ENCODE results near the gene TMEM26.

Gene TMEM26

GRCh38 chr10:61458031-61458430 lies 4.8 kb upstream of the TMEM26 start:
- no peak for DNase-seq (ENCODE audit: low read depth)

- DNase-seq (ENCODE audit: low read depth): no peak
These were observed 3.1 kb upstream of the TMEM26 start for GRCh38 chr10:61456095-61456789.

- no peak for DNase-seq (ENCODE audit: low read depth)
These were observed 2.5 kb upstream of the TMEM26 start for GRCh38 chr10:61455656-61456055.

- no peak for DNase-seq (ENCODE audit: low read depth)
These were observed 1.4 kb upstream of the TMEM26 start for GRCh38 chr10:61454541-61454940.

- no peak for DNase-seq (ENCODE audit: low read depth)
These were observed 980 bp downstream of the TMEM26 start for GRCh38 chr10:61452151-61452651.

GRCh38 chr10:61451357-61451756 lies 1.8 kb downstream of the TMEM26 start:
- no peak for DNase-seq (ENCODE audit: low read depth)

GRCh38 chr10:61448841-61449600 lies 4.2 kb downstream of the TMEM26 start:
- no peak for DNase-seq (ENCODE audit: low read depth)

- no peak for DNase-seq (ENCODE audit: low read depth)
These were observed 5.1 kb downstream of the TMEM26 start for GRCh38 chr10:61448091-61448490.

- DNase-seq (ENCODE audit: low read depth): no peak
These were observed 14.0 kb downstream of the TMEM26 start for GRCh38 chr10:61439058-61439609.

- no peak for DNase-seq (ENCODE audit: low read depth)
These were observed 14.8 kb downstream of the TMEM26 start for GRCh38 chr10:61438141-61438988.

GRCh38 chr10:61423178-61423577 lies 30.0 kb downstream of the TMEM26 start:
- DNase-seq (ENCODE audit: low read depth): no peak

- DNase-seq (ENCODE audit: low read depth): no peak
These were observed 35.5 kb downstream of the TMEM26 start for GRCh38 chr10:61417661-61418060.

GRCh38 chr10:61415824-61416223 lies 37.4 kb downstream of the TMEM26 start:
- no peak for DNase-seq (ENCODE audit: low read depth)

GRCh38 chr10:61411706-61412105 lies 41.5 kb downstream of the TMEM26 start:
- no peak for DNase-seq (ENCODE audit: low read depth)

- DNase-seq (ENCODE audit: low read depth): no peak
These were observed 42.7 kb downstream of the TMEM26 start for GRCh38 chr10:61410353-61411070.

- no peak for DNase-seq (ENCODE audit: low read depth)
These were observed 44.0 kb downstream of the TMEM26 start for GRCh38 chr10:61409157-61409556.

- no peak for DNase-seq (ENCODE audit: low read depth)
These were observed 45.1 kb downstream of the TMEM26 start for GRCh38 chr10:61408105-61408504.

GRCh38 chr10:61406736-61407135 lies 46.4 kb downstream of the TMEM26 start:
- DNase-seq (ENCODE audit: low read depth): no peak

- DNase-seq (ENCODE audit: low read depth): no peak
These were observed 46.9 kb downstream of the TMEM26 start for GRCh38 chr10:61406242-61406641.

GRCh38 chr10:61404751-61405150 lies 48.4 kb downstream of the TMEM26 start:
- DNase-seq (ENCODE audit: low read depth): peak; percentile 33

- no peak for DNase-seq (ENCODE audit: low read depth)
These were observed 52.7 kb downstream of the TMEM26 start for GRCh38 chr10:61400524-61400923.

- DNase-seq (ENCODE audit: low read depth): no peak
These were observed 53.8 kb downstream of the TMEM26 start for GRCh38 chr10:61399406-61399805.
